A172 (cell line): ENCODE results near the gene NKTR. TPM values are rescaled to one million over a fixed set of nuclear protein-coding genes. Genes with fewer than 3 reads are reported as not detected.

Source experiments
- DNase-seq: peaks from one replicate; pipeline ENCODE4 v3.0.0-alpha.2; 2015; ENCODE audit warnings: low spot score
- total RNA-seq: library from RNA; depleted of rRNA; stranded (reverse); fragments of >200 nt; shearing (Covaris generic); gene quantifications from 2 replicates; pipeline ENCODE4 v1.2.3, GENCODE V29; 2014

Gene NKTR
- total RNA-seq, 1 experiment from 2014 or later: 22.9 TPM

DNA sequence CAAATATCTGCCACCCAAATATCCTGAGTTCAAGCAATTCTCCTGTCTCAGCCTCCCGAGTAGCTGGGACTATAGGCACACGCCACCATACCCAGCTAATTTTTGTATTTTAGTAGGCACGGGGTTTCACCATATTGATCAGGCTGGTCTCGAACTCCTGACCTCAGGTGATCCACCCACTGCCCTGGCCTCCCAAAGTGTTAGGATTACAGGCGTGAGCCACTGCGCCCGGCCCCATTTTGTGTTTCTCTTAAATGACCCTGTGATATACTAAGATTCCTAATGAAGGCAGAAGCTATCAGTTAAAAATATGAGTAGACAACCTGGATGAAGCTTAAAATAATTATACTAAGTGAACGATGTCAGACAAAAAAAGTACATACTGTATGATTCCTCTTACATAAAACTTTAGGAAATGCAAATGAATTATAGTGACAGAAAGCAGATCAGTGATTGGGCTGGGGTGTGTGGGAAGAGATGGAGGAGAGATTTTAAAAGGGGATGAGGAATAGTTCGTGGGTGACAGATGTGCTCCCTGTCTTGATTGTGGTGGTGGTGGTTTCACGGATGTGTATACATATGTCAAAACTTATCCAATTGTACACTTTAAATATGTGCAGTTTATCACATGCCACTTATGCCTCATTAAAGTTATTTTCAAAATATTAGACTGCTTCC lies 81.0 kb downstream of the NKTR start:
- DNase-seq: no peak

DNA sequence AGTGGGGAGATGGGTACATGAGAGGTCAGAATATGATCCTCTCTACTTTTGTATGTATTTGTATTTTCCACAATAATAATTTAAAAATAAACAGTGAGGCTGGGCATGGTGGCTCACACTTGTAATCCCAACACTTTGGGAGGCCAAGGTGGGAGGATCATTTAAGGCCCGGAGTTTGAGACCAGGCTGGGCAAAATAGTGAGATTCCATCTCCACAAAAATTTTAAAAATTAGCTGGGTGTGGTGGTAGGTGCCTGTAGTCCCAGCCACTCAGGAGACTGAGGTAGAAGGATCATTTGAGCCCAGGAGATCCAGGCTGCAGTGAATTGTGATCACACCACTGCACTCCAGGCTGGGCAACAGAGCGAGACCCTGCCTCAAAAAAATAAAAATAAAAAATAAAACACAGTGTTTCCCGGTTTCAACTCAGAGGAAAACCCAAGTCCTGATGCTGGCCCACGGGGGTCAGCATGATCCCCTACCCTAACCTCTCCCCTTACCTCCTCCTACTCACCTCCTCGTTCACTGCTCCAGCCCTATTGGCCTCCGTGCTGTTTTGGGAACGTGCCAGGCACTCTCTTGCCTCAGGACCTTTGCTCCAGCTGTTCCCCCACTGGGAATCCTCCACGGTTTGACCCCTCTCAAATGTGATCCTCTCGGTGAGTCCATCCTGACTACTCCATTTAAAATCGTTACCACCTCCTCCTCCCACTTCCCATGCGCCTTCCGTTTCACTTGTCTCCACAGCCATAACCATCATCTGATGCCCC lies 82.0 kb downstream of the NKTR start:
- no peak for DNase-seq

DNA sequence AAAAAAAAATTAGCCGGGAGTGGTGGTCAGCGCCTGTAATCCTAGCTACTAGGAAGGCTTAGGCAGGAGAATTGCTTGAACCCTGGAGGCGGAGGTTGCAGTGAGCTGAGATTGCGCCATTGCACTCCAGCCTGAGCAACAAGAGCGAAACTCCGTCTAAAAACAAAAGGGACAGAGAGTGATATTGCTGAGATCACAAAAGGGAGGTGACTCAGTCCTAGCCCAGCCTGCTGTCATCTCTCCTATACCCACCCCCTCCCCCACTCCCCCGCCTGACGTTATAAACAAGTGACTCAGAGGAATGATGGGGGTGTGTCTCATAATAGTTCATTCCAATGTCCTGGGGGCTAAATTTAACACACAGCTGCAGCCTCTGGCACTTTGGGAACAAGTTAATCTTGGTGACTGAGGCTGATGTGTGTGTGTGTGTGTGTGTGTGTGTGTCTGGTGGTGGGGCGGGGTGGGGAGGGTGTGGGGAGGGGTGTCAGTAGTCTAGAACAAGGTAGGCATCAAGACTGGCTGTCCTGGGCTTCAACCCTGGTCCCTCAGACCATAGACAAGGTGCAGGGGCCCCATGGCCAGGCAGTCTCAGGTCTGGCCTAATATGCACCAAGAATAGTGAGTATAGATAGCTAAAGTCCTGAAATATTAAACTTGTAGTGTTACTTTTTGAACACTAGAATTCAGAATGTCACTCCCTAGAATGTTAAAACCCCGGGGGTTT lies 83.6 kb downstream of the NKTR start:
- DNase-seq: peak; percentile 94

- no peak for DNase-seq
Observed at GRCh38 chr3:42684632-42685362, 84.3 kb downstream of the NKTR start.

- no peak for DNase-seq
Observed at GRCh38 chr3:42685363-42685881, 84.9 kb downstream of the NKTR start, which contains the start of gene KLHL40. Gene KLHL40 (plus strand): TSS chr3:42685537. CDS start chr3:42685619, 82 bp downstream.

DNA sequence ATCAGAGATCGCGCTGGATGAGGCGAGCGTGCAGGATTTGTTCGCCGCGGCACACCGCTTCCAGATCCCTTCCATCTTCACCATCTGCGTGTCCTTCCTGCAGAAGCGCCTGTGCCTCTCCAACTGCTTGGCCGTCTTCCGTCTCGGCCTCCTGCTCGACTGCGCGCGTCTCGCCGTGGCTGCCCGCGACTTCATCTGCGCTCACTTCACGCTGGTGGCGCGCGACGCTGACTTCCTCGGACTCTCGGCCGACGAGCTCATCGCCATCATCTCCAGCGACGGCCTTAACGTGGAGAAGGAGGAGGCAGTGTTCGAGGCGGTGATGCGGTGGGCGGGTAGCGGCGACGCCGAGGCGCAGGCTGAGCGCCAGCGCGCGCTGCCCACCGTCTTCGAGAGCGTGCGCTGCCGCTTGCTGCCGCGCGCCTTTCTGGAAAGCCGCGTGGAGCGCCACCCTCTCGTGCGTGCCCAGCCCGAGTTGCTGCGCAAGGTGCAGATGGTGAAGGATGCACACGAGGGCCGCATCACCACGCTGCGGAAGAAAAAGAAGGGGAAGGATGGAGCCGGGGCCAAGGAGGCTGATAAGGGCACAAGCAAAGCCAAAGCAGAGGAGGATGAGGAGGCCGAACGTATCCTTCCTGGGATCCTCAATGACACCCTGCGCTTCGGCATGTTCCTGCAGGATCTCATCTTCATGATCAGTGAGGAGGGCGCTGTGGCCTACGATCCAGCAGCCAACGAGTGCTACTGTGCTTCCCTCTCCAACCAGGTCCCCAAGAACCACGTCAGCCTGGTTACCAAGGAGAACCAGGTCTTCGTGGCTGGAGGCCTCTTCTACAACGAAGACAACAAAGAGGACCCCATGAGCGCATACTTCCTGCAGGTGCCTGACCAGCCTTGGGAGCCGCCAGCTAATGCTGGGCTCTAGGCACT lies 85.7 kb downstream of the NKTR start:
- no peak for DNase-seq

- DNase-seq: no peak
Observed at GRCh38 chr3:42686832-42687650, 86.6 kb downstream of the NKTR start.

- no peak for DNase-seq
Observed at GRCh38 chr3:42688016-42688415, 87.5 kb downstream of the NKTR start.

DNA sequence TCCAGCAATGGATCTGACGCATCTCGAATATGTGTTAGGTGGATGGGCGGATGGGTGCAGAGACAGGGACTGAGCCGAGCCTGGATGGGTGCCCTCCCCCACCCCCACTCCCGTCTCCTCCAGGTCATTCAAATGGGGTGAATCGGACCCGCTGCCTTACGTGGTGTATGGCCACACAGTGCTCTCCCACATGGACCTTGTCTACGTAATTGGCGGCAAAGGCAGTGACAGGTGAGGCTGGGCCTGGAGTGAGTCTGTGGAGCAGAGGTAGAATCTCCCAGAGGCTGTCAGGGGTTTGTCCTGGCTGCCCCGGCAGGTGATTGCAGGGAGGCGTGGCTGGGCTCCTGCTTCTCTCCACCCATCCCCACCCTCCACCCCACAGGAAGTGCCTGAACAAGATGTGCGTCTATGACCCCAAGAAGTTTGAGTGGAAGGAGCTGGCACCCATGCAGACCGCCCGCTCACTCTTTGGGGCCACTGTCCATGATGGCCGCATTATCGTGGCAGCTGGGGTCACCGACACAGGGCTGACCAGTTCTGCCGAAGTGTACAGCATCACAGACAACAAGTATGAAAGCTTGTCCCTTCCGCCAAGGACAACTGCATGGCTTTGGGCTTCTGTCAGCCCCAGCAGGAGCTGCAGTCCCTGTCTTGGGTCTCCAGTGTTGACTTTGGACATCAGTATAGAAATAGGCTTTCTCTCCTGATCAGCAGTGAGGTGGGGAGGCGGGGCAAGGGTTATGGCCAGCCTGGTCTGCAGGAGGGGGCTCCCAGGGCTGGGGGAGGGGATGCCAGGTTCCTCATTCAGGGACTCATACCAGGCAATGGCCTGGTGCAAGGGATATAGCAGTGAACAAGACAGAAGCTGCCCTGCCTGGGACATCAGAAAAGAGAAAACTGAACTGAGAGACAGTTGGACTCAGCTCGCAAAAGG lies 88.3 kb downstream of the NKTR start:
- DNase-seq: no peak

- DNase-seq: no peak
Observed at GRCh38 chr3:42689421-42690014, 89.0 kb downstream of the NKTR start.

- DNase-seq: no peak
Observed at GRCh38 chr3:42690191-42690590, 89.7 kb downstream of the NKTR start.

DNA sequence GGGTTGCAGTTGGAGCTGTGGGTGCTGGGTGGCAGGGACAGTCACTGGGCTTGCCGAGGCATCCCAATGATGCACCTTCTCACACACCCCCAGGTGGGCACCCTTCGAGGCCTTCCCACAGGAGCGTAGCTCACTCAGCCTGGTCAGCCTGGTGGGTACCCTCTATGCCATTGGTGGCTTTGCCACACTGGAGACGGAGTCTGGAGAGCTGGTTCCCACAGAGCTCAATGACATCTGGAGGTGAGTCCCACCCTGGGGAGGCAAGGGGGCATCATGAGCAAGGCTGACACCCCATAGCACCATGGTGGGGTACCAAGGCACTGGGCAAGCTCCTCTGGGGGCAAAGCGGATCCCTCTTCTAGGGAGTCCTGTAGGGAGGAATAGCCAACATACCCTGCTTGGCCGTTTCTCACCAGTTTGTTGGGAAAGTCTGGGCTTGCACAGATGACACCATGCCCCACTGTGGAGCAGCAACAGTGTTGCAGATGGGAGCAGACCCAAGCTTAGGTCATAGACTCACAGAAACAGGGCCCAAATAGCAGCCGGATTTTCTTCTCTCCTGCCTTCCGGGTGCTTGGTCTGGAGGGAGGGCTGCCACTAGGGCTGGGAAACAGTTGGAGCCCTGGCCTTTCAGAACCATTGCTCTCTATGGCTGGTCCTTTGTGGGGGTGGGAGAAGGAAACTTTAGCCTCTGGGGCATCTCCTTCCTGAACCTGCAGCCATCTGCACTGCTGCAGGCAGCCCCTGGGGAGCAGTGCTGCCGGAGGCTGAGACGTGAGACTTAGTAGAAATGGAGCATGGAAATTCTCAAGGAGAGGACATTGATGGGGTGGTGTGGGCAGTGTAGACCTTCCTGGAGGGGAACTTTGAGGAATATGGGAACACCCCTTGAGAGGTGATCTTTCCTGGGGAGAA lies 90.5 kb downstream of the NKTR start:
- no peak for DNase-seq

DNA sequence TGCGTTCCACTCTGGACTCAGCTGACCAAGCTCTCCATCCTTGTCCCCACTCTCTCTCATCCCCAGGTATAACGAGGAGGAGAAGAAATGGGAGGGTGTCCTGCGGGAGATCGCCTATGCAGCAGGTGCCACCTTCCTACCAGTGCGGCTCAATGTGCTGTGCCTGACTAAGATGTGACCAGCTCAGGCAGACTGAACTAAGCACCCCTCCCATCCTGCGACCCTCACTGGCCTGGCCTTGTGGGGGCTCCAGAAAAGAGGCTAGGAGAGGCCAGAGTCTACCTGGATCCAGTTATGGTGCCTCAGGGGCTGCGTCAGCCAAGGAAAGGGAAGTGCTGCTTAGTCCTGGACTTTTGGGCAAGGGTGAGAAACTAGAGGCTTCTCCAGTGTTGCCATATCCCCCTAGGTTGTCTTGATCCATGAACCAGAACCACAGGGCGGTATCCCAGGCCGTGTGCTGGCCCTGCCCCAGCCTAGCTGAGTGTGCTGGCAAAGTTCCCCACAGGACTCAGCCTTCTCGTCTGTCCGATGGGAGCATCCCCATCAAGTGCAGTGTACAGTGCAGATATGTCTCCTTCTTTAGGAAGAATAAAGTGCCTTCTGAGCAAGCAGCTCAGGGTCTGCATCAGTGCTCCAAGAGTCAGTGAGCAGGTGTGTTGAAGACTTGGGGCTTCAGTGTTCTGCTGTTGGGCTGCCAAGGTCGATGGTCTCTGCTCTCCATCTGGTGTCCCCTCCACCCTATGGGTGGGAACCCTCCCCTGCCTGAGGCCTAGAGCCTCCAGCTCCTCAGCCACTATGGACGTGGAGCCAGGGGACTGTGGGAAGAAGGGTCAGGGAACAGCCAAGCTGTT lies 91.6 kb downstream of the NKTR start:
- DNase-seq: no peak

GRCh38 chr3:42692667-42693529 lies 92.4 kb downstream of the NKTR start:
- DNase-seq: no peak

GRCh38 chr3:42693530-42693930 lies 93.0 kb downstream of the NKTR start:
- no peak for DNase-seq
